ENCODE data around the gene GPRIN3. TPM values are rescaled to one million over a fixed set of nuclear protein-coding genes. Genes with fewer than 3 reads are reported as not detected.

GPRIN3 gene
- polyA plus RNA-seq, 1 donor (not counting 4 experiments of a cell fraction or from before 2014, with no cell fraction given), result not detected

DNA sequence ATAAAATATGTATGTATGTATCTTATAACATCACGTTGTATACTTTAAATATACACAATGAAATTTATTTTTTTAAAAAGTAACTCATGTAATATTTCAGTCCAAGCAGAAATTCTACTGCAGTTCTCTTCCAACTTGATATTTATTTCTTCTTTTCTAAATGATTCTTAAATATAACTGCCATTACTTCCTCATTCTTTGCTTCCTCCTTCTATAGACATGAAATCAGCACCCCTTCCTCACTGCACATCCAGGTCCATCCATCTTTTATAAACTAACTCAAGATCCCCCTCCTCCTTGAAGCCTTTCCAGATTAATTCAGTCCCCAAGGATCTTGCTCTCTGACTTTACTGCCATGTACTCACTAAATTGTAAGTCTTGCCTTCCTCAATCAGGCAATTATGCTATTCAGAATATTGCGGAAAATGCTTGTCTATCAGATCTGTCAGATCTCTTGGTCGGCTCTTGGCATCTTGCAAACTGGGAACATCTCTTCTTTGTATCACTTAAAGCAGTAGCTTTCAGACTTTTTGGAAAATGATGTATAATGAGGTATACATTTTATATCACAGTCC lies 3.7 kb downstream of the GPRIN3 start:
- H3K9ac ChIP-seq (ENCODE audit: control insufficient read depth, extremely low read depth, insufficient read depth, low read length), result no peak overlapping the region
- H3K4me3 ChIP-seq (ENCODE audit: control insufficient read depth in 2 of 3, extremely low read depth in 1 of 3, insufficient read depth in 2 of 3, low read depth in 1 of 3, low read length in 3 of 3), result no peak overlapping the region
- dilution Hi-C loops (cut with MboI; ENCODE audit: extremely low pct_ligation_motif_present, low sequenced_read_pairs), result no loop called here
- no peaks in the 10 kb centered on the region for H3K9me3 ChIP-seq (ENCODE audit: control insufficient read depth, low read depth, low read length)
- peaks cover 24% of the 10 kb centered on the region for H3K27me3 ChIP-seq (ENCODE audit: control insufficient read depth, extremely low read depth, insufficient read depth, low read length)
- TF ChIP-seq, protein P1, sequence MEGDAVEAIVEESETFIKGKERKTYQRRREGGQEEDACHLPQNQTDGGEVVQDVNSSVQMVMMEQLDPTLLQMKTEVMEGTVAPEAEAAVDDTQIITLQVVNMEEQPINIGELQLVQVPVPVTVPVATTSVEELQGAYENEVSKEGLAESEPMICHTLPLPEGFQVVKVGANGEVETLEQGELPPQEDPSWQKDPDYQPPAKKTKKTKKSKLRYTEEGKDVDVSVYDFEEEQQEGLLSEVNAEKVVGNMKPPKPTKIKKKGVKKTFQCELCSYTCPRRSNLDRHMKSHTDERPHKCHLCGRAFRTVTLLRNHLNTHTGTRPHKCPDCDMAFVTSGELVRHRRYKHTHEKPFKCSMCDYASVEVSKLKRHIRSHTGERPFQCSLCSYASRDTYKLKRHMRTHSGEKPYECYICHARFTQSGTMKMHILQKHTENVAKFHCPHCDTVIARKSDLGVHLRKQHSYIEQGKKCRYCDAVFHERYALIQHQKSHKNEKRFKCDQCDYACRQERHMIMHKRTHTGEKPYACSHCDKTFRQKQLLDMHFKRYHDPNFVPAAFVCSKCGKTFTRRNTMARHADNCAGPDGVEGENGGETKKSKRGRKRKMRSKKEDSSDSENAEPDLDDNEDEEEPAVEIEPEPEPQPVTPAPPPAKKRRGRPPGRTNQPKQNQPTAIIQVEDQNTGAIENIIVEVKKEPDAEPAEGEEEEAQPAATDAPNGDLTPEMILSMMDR (optimal IDR thresholded peaks at IDR 0.05 in 1 of 3, IDR thresholded peaks at IDR 0.05 in 1 of 3, conservative IDR thresholded peaks at IDR 0.05 in 1 of 3; ENCODE audit: extremely low read depth in 1 of 3, insufficient read depth in 2 of 3, low read length in 3 of 3), result no peak
- TF ChIP-seq EZH2 (IDR thresholded peaks at IDR 0.05; ENCODE audit: low read length), result no peak
- H3K36me3 ChIP-seq (ENCODE audit: control insufficient read depth in 2 of 2, extremely low read depth in 1 of 2, insufficient read depth in 2 of 2, low read length in 2 of 2), result no peaks in the 10 kb centered on the region
- H3K9me1 ChIP-seq (ENCODE audit: control insufficient read depth, extremely low read depth, insufficient read depth, low read length), result no peaks in the 10 kb centered on the region
- H2AFZ ChIP-seq (ENCODE audit: control insufficient read depth, low read length), result no peak overlapping the region
- FAIRE-seq (no peak), DNase-seq (ENCODE audit: low read depth, low spot score) (no peak)
- no peaks in the 10 kb centered on the region for H4K20me1 ChIP-seq (ENCODE audit: control insufficient read depth, extremely low read depth, insufficient read depth, low read length)
- no peaks in the 10 kb centered on the region for H3K4me1 ChIP-seq (ENCODE audit: control insufficient read depth, extremely low read depth, insufficient read depth, low read length)
- H3K79me2 ChIP-seq (ENCODE audit: control insufficient read depth, insufficient read depth, low read length), result no peaks in the 10 kb centered on the region
- no peak overlapping the region for H3K27ac ChIP-seq (ENCODE audit: control insufficient read depth, insufficient read depth, low read length)
- no peak overlapping the region for H3K4me2 ChIP-seq (ENCODE audit: control insufficient read depth, extremely low read depth, insufficient read depth, low read depth, low read length)

DNA sequence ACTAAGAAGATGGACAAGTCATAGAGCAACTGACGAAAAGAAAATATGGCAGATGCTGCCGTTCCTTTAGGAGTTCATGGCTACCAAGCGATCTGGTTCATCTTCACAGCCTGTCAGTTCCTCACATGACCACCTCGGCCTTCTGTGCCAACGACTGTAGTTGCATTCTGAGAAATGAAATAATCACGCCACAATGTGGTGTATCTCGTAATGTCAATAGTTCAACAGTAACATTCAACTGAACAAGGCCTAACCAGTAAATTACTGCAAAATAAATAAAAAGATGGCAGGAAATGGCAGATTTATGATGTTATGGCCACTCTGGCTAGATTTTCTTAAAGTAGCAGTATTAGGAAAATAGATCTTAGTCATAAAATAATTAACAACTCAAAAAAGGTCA lies 4.4 kb downstream of the GPRIN3 start:
- Histone ChIP-seq H3K27me3 (ENCODE audit: control insufficient read depth, extremely low read depth, insufficient read depth, low read length) (peaks cover 19% of the 10 kb centered on the region), H3K4me2 (ENCODE audit: control insufficient read depth, extremely low read depth, insufficient read depth, low read depth, low read length) (no peak overlapping the region)

More for the DNA sequence above, 4.4 kb downstream of the GPRIN3 start:
- Histone ChIP-seq H3K9ac (ENCODE audit: control insufficient read depth, extremely low read depth, insufficient read depth, low read length) (no peak overlapping the region), H3K4me1 (ENCODE audit: control insufficient read depth, extremely low read depth, insufficient read depth, low read length) (no peaks in the 10 kb centered on the region), H3K27ac (ENCODE audit: control insufficient read depth, insufficient read depth, low read length) (no peak overlapping the region), H4K20me1 (ENCODE audit: control insufficient read depth, extremely low read depth, insufficient read depth, low read length) (no peaks in the 10 kb centered on the region), H2AFZ (ENCODE audit: control insufficient read depth, low read length) (no peak overlapping the region), H3K9me1 (ENCODE audit: control insufficient read depth, extremely low read depth, insufficient read depth, low read length) (no peaks in the 10 kb centered on the region), H3K9me3 (ENCODE audit: control insufficient read depth, low read depth, low read length) (no peaks in the 10 kb centered on the region), H3K79me2 (ENCODE audit: control insufficient read depth, insufficient read depth, low read length) (no peaks in the 10 kb centered on the region), H3K36me3 (ENCODE audit: control insufficient read depth in 2 of 2, extremely low read depth in 1 of 2, insufficient read depth in 2 of 2, low read length in 2 of 2) (no peaks in the 10 kb centered on the region), H3K4me3 (ENCODE audit: control insufficient read depth in 2 of 3, extremely low read depth in 1 of 3, insufficient read depth in 2 of 3, low read depth in 1 of 3, low read length in 3 of 3) (no peak overlapping the region)
- dilution Hi-C loops (cut with MboI; ENCODE audit: extremely low pct_ligation_motif_present, low sequenced_read_pairs), result no loop called here
- TF ChIP-seq, protein P1 (optimal IDR thresholded peaks at IDR 0.05 in 1 of 3, IDR thresholded peaks at IDR 0.05 in 1 of 3, conservative IDR thresholded peaks at IDR 0.05 in 1 of 3; ENCODE audit: extremely low read depth in 1 of 3, insufficient read depth in 2 of 3, low read length in 3 of 3), result no peak
- FAIRE-seq (no peak), DNase-seq (ENCODE audit: low read depth, low spot score) (no peak)

All from keratinocyte (primary cell).